GM23338 (cell line): Measurements from ENCODE around the gene SBSN. TPM values are rescaled to one million over a fixed set of nuclear protein-coding genes. Genes with fewer than 3 reads are reported as not detected.

Source experiments
- CREB1 ChIP-seq: fragments of 250-450 bp; sonication (Bioruptor Pico); IDR thresholded peaks from 2 replicates; pipeline ENCODE4 v1.5.0; 2020; ENCODE audit warnings: low read depth, mild to moderate bottlenecking, moderate library complexity
- ETS1 ChIP-seq: IDR thresholded peaks from 2 replicates; pipeline ENCODE4 v1.6.1; 2016; ENCODE audit warnings: antibody characterized with exemption
- EZH2 ChIP-seq: fragments of 200-600 bp; sonication (generic); IDR thresholded peaks from one replicate; pipeline ENCODE4 v1.8.0; 2017; ENCODE audit warnings: antibody characterized with exemption, mild to moderate bottlenecking, low read depth; ENCODE audit not compliant: unreplicated experiment
- EZH2phosphoT487 ChIP-seq: fragments of 200-600 bp; sonication (generic); IDR thresholded peaks from one replicate; pipeline ENCODE4 v1.8.1; 2018; ENCODE audit warnings: antibody characterized with exemption; ENCODE audit not compliant: unreplicated experiment
- JUNB ChIP-seq: IDR thresholded peaks from one replicate; pipeline ENCODE4 v1.6.1; 2016; ENCODE audit warnings: antibody characterized with exemption; ENCODE audit not compliant: unreplicated experiment
- NANOG ChIP-seq: IDR thresholded peaks from 2 replicates; pipeline ENCODE4 v1.6.1; 2016; ENCODE audit warnings: antibody characterized with exemption, borderline replicate concordance
- POLR2AphosphoS5 ChIP-seq: IDR thresholded peaks from 2 replicates; pipeline ENCODE4 v1.6.1; 2016; ENCODE audit warnings: antibody characterized with exemption, low read depth
- ZNF114 ChIP-seq: fragments of 250-450 bp; sonication (Bioruptor Pico); IDR thresholded peaks from 2 replicates; pipeline ENCODE4 v1.5.0; 2020; ENCODE audit warnings: mild to moderate bottlenecking, moderate library complexity
- ZNF331 ChIP-seq: fragments of 250-450 bp; sonication (Bioruptor Pico); IDR thresholded peaks from 2 replicates; pipeline ENCODE4 v1.5.0; 2020; ENCODE audit warnings: low read depth, mild to moderate bottlenecking, moderate library complexity
- polyA plus RNA-seq: library from polyadenylated mRNA; unstranded; fragments of >200 nt; fragmentation: Nextera tagmentation; extraction: Ambion mirVana; gene quantifications from 2 replicates; pipeline ENCODE4 v1.2.1, GENCODE V29; 2016
- total RNA-seq: library from RNA; depleted of rRNA; stranded (reverse); fragments of >200 nt; shearing (Covaris generic); gene quantifications from 2 replicates; pipeline ENCODE4 v1.2.3, GENCODE V29; 2014
- TF ChIP-seq, protein P1 (sequence below): fragments of 250-450 bp; sonication (Bioruptor Pico); IDR thresholded peaks from 2 replicates; pipeline ENCODE4 v1.5.0; 2020; ENCODE audit warnings: mild to moderate bottlenecking, moderate library complexity
- TF ChIP-seq, protein P2 (sequence below): IDR thresholded peaks from one replicate; pipeline ENCODE4 v1.6.1; 2018; ENCODE audit warnings: antibody characterized with exemption; ENCODE audit not compliant: unreplicated experiment
- TF ChIP-seq, protein P3 (sequence below), 2 experiments: fragments of 200-600 bp in 1 of 2; sonication (generic) in 1 of 2; conservative IDR thresholded peaks; 2 replicates each; pipeline versions ENCODE4 v1.5.1 to v1.6.1; 2016 to 2017; ENCODE audit warnings: antibody characterized with exemption in 2 of 2, low read depth in 2 of 2, mild to moderate bottlenecking in 2 of 2, moderate library complexity in 1 of 2

SBSN gene
- total and polyA plus RNA-seq, 2 experiments from 2014 or later, result 0.39 TPM; not detected in 1

GRCh38 chr19:35498984-35499527 lies 29.1 kb downstream of the SBSN start (continued):
- TF ChIP-seq, protein P1, sequence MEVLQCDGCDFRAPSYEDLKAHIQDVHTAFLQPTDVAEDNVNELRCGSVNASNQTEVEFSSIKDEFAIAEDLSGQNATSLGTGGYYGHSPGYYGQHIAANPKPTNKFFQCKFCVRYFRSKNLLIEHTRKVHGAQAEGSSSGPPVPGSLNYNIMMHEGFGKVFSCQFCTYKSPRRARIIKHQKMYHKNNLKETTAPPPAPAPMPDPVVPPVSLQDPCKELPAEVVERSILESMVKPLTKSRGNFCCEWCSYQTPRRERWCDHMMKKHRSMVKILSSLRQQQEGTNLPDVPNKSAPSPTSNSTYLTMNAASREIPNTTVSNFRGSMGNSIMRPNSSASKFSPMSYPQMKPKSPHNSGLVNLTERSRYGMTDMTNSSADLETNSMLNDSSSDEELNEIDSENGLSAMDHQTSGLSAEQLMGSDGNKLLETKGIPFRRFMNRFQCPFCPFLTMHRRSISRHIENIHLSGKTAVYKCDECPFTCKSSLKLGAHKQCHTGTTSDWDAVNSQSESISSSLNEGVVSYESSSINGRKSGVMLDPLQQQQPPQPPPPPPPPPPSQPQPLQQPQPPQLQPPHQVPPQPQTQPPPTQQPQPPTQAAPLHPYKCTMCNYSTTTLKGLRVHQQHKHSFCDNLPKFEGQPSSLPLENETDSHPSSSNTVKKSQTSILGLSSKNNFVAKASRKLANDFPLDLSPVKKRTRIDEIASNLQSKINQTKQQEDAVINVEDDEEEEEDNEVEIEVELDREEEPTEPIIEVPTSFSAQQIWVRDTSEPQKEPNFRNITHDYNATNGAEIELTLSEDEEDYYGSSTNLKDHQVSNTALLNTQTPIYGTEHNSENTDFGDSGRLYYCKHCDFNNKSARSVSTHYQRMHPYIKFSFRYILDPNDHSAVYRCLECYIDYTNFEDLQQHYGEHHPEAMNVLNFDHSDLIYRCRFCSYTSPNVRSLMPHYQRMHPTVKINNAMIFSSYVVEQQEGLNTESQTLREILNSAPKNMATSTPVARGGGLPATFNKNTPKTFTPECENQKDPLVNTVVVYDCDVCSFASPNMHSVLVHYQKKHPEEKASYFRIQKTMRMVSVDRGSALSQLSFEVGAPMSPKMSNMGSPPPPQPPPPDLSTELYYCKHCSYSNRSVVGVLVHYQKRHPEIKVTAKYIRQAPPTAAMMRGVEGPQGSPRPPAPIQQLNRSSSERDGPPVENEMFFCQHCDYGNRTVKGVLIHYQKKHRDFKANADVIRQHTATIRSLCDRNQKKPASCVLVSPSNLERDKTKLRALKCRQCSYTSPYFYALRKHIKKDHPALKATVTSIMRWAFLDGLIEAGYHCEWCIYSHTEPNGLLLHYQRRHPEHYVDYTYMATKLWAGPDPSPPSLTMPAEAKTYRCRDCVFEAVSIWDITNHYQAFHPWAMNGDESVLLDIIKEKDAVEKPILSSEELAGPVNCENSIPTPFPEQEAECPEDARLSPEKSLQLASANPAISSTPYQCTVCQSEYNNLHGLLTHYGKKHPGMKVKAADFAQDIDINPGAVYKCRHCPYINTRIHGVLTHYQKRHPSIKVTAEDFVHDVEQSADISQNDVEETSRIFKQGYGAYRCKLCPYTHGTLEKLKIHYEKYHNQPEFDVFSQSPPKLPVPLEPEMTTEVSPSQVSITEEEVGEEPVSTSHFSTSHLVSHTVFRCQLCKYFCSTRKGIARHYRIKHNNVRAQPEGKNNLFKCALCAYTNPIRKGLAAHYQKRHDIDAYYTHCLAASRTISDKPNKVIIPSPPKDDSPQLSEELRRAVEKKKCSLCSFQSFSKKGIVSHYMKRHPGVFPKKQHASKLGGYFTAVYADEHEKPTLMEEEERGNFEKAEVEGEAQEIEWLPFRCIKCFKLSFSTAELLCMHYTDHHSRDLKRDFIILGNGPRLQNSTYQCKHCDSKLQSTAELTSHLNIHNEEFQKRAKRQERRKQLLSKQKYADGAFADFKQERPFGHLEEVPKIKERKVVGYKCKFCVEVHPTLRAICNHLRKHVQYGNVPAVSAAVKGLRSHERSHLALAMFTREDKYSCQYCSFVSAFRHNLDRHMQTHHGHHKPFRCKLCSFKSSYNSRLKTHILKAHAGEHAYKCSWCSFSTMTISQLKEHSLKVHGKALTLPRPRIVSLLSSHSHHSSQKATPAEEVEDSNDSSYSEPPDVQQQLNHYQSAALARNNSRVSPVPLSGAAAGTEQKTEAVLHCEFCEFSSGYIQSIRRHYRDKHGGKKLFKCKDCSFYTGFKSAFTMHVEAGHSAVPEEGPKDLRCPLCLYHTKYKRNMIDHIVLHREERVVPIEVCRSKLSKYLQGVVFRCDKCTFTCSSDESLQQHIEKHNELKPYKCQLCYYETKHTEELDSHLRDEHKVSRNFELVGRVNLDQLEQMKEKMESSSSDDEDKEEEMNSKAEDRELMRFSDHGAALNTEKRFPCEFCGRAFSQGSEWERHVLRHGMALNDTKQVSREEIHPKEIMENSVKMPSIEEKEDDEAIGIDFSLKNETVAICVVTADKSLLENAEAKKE (CRISPR knock-in tag), result no peak
- TF ChIP-seq ZNF114 (CRISPR knock-in tag), result no peak
- TF ChIP-seq JUNB, result no peak
- TF ChIP-seq EZH2, result no peak
- TF ChIP-seq, protein P2, sequence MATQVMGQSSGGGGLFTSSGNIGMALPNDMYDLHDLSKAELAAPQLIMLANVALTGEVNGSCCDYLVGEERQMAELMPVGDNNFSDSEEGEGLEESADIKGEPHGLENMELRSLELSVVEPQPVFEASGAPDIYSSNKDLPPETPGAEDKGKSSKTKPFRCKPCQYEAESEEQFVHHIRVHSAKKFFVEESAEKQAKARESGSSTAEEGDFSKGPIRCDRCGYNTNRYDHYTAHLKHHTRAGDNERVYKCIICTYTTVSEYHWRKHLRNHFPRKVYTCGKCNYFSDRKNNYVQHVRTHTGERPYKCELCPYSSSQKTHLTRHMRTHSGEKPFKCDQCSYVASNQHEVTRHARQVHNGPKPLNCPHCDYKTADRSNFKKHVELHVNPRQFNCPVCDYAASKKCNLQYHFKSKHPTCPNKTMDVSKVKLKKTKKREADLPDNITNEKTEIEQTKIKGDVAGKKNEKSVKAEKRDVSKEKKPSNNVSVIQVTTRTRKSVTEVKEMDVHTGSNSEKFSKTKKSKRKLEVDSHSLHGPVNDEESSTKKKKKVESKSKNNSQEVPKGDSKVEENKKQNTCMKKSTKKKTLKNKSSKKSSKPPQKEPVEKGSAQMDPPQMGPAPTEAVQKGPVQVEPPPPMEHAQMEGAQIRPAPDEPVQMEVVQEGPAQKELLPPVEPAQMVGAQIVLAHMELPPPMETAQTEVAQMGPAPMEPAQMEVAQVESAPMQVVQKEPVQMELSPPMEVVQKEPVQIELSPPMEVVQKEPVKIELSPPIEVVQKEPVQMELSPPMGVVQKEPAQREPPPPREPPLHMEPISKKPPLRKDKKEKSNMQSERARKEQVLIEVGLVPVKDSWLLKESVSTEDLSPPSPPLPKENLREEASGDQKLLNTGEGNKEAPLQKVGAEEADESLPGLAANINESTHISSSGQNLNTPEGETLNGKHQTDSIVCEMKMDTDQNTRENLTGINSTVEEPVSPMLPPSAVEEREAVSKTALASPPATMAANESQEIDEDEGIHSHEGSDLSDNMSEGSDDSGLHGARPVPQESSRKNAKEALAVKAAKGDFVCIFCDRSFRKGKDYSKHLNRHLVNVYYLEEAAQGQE, result no peak
- TF ChIP-seq, protein P3, sequence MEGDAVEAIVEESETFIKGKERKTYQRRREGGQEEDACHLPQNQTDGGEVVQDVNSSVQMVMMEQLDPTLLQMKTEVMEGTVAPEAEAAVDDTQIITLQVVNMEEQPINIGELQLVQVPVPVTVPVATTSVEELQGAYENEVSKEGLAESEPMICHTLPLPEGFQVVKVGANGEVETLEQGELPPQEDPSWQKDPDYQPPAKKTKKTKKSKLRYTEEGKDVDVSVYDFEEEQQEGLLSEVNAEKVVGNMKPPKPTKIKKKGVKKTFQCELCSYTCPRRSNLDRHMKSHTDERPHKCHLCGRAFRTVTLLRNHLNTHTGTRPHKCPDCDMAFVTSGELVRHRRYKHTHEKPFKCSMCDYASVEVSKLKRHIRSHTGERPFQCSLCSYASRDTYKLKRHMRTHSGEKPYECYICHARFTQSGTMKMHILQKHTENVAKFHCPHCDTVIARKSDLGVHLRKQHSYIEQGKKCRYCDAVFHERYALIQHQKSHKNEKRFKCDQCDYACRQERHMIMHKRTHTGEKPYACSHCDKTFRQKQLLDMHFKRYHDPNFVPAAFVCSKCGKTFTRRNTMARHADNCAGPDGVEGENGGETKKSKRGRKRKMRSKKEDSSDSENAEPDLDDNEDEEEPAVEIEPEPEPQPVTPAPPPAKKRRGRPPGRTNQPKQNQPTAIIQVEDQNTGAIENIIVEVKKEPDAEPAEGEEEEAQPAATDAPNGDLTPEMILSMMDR (conservative IDR thresholded peaks at IDR 0.05; ENCODE audit: low read depth in 2 of 2), result no peak
- TF ChIP-seq ZNF331, result no peak
- TF ChIP-seq ETS1, result no peak
- TF ChIP-seq POLR2AphosphoS5, result no peak
- TF ChIP-seq EZH2phosphoT487, result no peak
- no peak for TF ChIP-seq NANOG
- no peak for TF ChIP-seq CREB1
